H1 (cell line): ENCODE measurements around the gene OSBPL5. TPM values are rescaled to one million over a fixed set of nuclear protein-coding genes. Genes with fewer than 3 reads are reported as not detected.

Experiments used
- CTCF ChIA-PET: fragments of 300-600 bp; sonication (Branson Sonifier 250); formaldehyde crosslinking; loops from one replicate; lab custom pipeline; 2021; ENCODE audit not compliant: partially characterized antibody; lab: Charles Lee
- POLR2A ChIA-PET: fragments of 300-600 bp; sonication (Branson Sonifier 250); formaldehyde crosslinking; loops from one replicate; lab custom pipeline; 2021; ENCODE audit warnings: inconsistent platforms; ENCODE audit not compliant: partially characterized antibody; lab: Charles Lee
- DNase-seq, 2 experiments: peaks; one replicate each; pipeline versions ENCODE4 v3.0.0 to v3.0.0-alpha.2; 2010 to 2022; ENCODE audit warnings: low spot score in 2 of 2, low read depth in 1 of 2, mixed read lengths in 1 of 2
- FAIRE-seq: peaks from 2 replicates; lab custom pipeline; 2011; peaks lifted over from hg19 to GRCh38; lab: Jason Lieb, UNC
- H2AFZ ChIP-seq: 2 replicates; pipeline ENCODE4 v1.8.1; 2012; ENCODE audit warnings: low read length, inconsistent platforms
- H2AK5ac ChIP-seq: 2 replicates; pipeline ENCODE4 v1.6.1; 2013; ENCODE audit warnings: low read depth, low read length
- H2BK120ac ChIP-seq: replicated peaks from 2 replicates; pipeline ENCODE3; 2013; ENCODE audit warnings: low read depth, low read length, inconsistent platforms
- H2BK12ac ChIP-seq: 2 replicates; pipeline ENCODE4 v1.6.1; 2013; ENCODE audit warnings: low read depth, low read length
- H2BK15ac ChIP-seq: 2 replicates; pipeline ENCODE4 v1.6.1; 2013; ENCODE audit warnings: low read length
- H2BK20ac ChIP-seq: 2 replicates; pipeline ENCODE4 v1.6.1; 2013; ENCODE audit warnings: low read length
- H2BK5ac ChIP-seq: 2 replicates; pipeline ENCODE4 v1.6.1; 2013; ENCODE audit warnings: low read depth, low read length
- H3K14ac ChIP-seq: 2 replicates; pipeline ENCODE4 v1.6.1; 2013; ENCODE audit warnings: inconsistent platforms; ENCODE audit not compliant: insufficient read length
- H3K18ac ChIP-seq: 2 replicates; pipeline ENCODE4 v1.6.1; 2013; ENCODE audit warnings: low read length; ENCODE audit errors: extremely low read depth
- H3K23ac ChIP-seq: 2 replicates; pipeline ENCODE4 v1.6.1; 2013; ENCODE audit warnings: inconsistent platforms; ENCODE audit not compliant: insufficient read length
- H3K23me2 ChIP-seq: 2 replicates; pipeline ENCODE4 v1.6.1; 2013; ENCODE audit warnings: low read depth, low read length
- H3K27ac ChIP-seq: 2 replicates; pipeline ENCODE4 v1.6.1; 2011; ENCODE audit warnings: low read depth, low read length, inconsistent platforms
- H3K27me3 ChIP-seq, 4 experiments: replicated peaks in 1 of 4; 1 replicate in 1 of 4; 2 replicates in 3 of 4; pipeline versions ENCODE4 v1.6.1 to v1.8.1; 2011 to 2013; ENCODE audit warnings: low read length in 3 of 4, mild to moderate bottlenecking in 3 of 4, inconsistent platforms in 2 of 4, mixed read lengths in 2 of 4, moderate library complexity in 1 of 4; ENCODE audit not compliant: control insufficient read depth in 3 of 4, insufficient read depth in 3 of 4; ENCODE audit errors: extremely low read depth in 1 of 4
- H3K36me3 ChIP-seq, 4 experiments: 2 replicates each; pipeline versions ENCODE4 v1.6.1 to v1.8.1; 2011 to 2013; ENCODE audit warnings: mild to moderate bottlenecking in 4 of 4, low read length in 3 of 4, moderate library complexity in 2 of 4, control low read depth in 1 of 4, inconsistent platforms in 1 of 4; ENCODE audit not compliant: insufficient read depth in 4 of 4, control insufficient read depth in 2 of 4
- H3K4ac ChIP-seq: replicated peaks from 2 replicates; pipeline ENCODE3; 2013; ENCODE audit warnings: low read length, low read depth, mixed read lengths, inconsistent platforms; ENCODE audit not compliant: insufficient read length
- H3K4me1 ChIP-seq, 4 experiments: replicated peaks in 1 of 4; 1 replicate in 1 of 4; 2 replicates in 3 of 4; pipeline versions ENCODE4 v1.6.1 to v1.8.1; 2011 to 2013; ENCODE audit warnings: low read length in 3 of 4, inconsistent platforms in 2 of 4, mixed read lengths in 1 of 4; ENCODE audit not compliant: insufficient read depth in 4 of 4, control insufficient read depth in 3 of 4
- H3K4me2 ChIP-seq, 2 experiments: 2 replicates each; pipeline versions ENCODE4 v1.6.1 to v1.8.1; 2011 to 2013; ENCODE audit warnings: low read depth in 2 of 2, low read length in 2 of 2, control low read depth in 1 of 2, inconsistent platforms in 1 of 2, mild to moderate bottlenecking in 1 of 2; ENCODE audit not compliant: insufficient read depth in 1 of 2
- H3K4me3 ChIP-seq, 4 experiments: fragments of 200-600, 300-600 bp in 1 of 4; sonication (generic), shearing (Covaris generic), sonication (Bioruptor Twin) in 1 of 4; 2 replicates each; pipeline versions ENCODE4 v1.5.1 to v1.8.1; 2011 to 2016; ENCODE audit warnings: low read length in 4 of 4, low read depth in 3 of 4, control low read depth in 2 of 4, inconsistent platforms in 2 of 4, mild to moderate bottlenecking in 2 of 4, mixed read lengths in 1 of 4, moderate library complexity in 1 of 4; ENCODE audit not compliant: insufficient read depth in 2 of 4; ENCODE audit errors: extremely low read depth in 1 of 4
- H3K56ac ChIP-seq: replicated peaks from 2 replicates; pipeline ENCODE3; 2013; ENCODE audit warnings: low read depth, mild to moderate bottlenecking, mixed read lengths, low read length, inconsistent platforms; ENCODE audit not compliant: insufficient read length
- H3K79me1 ChIP-seq: 2 replicates; pipeline ENCODE4 v1.6.1; 2013; ENCODE audit warnings: low read depth, low read length, control low read depth
- H3K79me2 ChIP-seq, 2 experiments: 2 replicates each; pipeline versions ENCODE4 v1.6.1 to v1.8.1; 2012 to 2013; ENCODE audit warnings: low read length in 2 of 2, mild to moderate bottlenecking in 2 of 2, inconsistent platforms in 1 of 2; ENCODE audit not compliant: insufficient read depth in 2 of 2, control insufficient read depth in 1 of 2
- H3K9ac ChIP-seq, 4 experiments: replicated peaks in 1 of 4; 1 replicate in 1 of 4; 2 replicates in 3 of 4; pipeline versions ENCODE4 v1.6.1 to v1.8.1; 2011 to 2013; ENCODE audit warnings: low read depth in 3 of 4, low read length in 3 of 4, control low read depth in 2 of 4, mild to moderate bottlenecking in 2 of 4, moderate library complexity in 2 of 4, inconsistent platforms in 1 of 4; ENCODE audit errors: extremely low read depth in 1 of 4
- H3K9me3 ChIP-seq, 2 experiments: 2 replicates each; pipeline versions ENCODE4 v1.6.1 to v1.8.1; 2012 to 2013; ENCODE audit warnings: mild to moderate bottlenecking in 2 of 2, moderate library complexity in 2 of 2, control low read depth in 1 of 2, inconsistent platforms in 1 of 2, low read depth in 1 of 2, low read length in 1 of 2, mixed read lengths in 1 of 2; ENCODE audit not compliant: insufficient read depth in 2 of 2
- H4K20me1 ChIP-seq, 2 experiments: replicated peaks in 1 of 2; 2 replicates each; pipeline versions ENCODE3 to v1.8.1; 2011 to 2013; ENCODE audit warnings: inconsistent platforms in 2 of 2, low read length in 2 of 2, mild to moderate bottlenecking in 1 of 2; ENCODE audit not compliant: insufficient read depth in 2 of 2, control insufficient read depth in 1 of 2
- H4K5ac ChIP-seq: 2 replicates; pipeline ENCODE4 v1.6.1; 2013; ENCODE audit warnings: low read length, low read depth, mixed read lengths, inconsistent platforms; ENCODE audit not compliant: insufficient read length
- H4K8ac ChIP-seq: 2 replicates; pipeline ENCODE4 v1.8.0; 2013; ENCODE audit warnings: mild to moderate bottlenecking, moderate library complexity, low read length, inconsistent platforms; ENCODE audit not compliant: insufficient read depth; ENCODE audit errors: extremely low read depth
- H4K91ac ChIP-seq: replicated peaks from 2 replicates; pipeline ENCODE3; 2013; ENCODE audit warnings: low read length, mixed read lengths, inconsistent platforms; ENCODE audit not compliant: insufficient read length
- BCL11A ChIP-seq, 2 experiments: IDR thresholded peaks; one replicate each; pipeline ENCODE4 v1.6.1; 2011; ENCODE audit warnings: low read depth in 2 of 2, low read length in 2 of 2, mild to moderate bottlenecking in 2 of 2
- CREB1 ChIP-seq: IDR thresholded peaks from 2 replicates; pipeline ENCODE4 v1.6.1; 2012; ENCODE audit warnings: inconsistent platforms
- EGR1 ChIP-seq: IDR thresholded peaks from 2 replicates; pipeline ENCODE4 v1.6.1; 2011; ENCODE audit warnings: low read depth, low read length, borderline replicate concordance
- JUND ChIP-seq: IDR thresholded peaks from 2 replicates; pipeline ENCODE4 v1.6.1; 2011; ENCODE audit warnings: mild to moderate bottlenecking, improper control_type of control experiment, low read length
- RFX5 ChIP-seq: IDR thresholded peaks from 2 replicates; pipeline ENCODE4 v1.6.1; 2011; ENCODE audit warnings: low read depth, low read length, improper control_type of control experiment, borderline replicate concordance
- RNF2 ChIP-seq: fragments of 200-900, 300-1000 bp; sonication (generic); IDR thresholded peaks from 2 replicates; pipeline ENCODE4 v1.7.1; 2016; ENCODE audit warnings: borderline replicate concordance, low read depth, mild to moderate bottlenecking, antibody characterized with exemption, low read length; ENCODE audit not compliant: poor library complexity, severe bottlenecking; ENCODE audit errors: missing control alignments
- SIRT6 ChIP-seq: IDR thresholded peaks from one replicate; pipeline ENCODE4 v1.7.1; 2012; ENCODE audit warnings: low read length, inconsistent platforms
- SIX5 ChIP-seq: IDR thresholded peaks from 2 replicates; pipeline ENCODE4 v1.6.1; 2011; ENCODE audit warnings: mild to moderate bottlenecking, low read depth, low read length
- SUZ12 ChIP-seq: fragments of 200-600 bp; sonication (generic); IDR thresholded peaks from 2 replicates; pipeline ENCODE4 v1.6.1; 2012; ENCODE audit warnings: mild to moderate bottlenecking, inconsistent platforms, low read length, moderate library complexity, mixed read lengths
- TCF12 ChIP-seq: IDR thresholded peaks from 2 replicates; pipeline ENCODE4 v1.6.1; 2011; ENCODE audit warnings: low read depth, mild to moderate bottlenecking, low read length
- WGBS, 2 experiments: shearing (Covaris generic) in 1 of 2; methylation state at CpG; one replicate each; pipeline versions ENCODE4 v1.1.6 to v1.1.7; 2013 to 2015; ENCODE audit warnings: low lambda C conversion rate in 2 of 2, mixed read lengths in 2 of 2, inconsistent platforms in 1 of 2, low coverage in 1 of 2, missing lambda C conversion rate in 1 of 2; ENCODE audit not compliant: insufficient replicate concordance in 2 of 2, insufficient coverage in 1 of 2, insufficient read length in 1 of 2; ENCODE audit errors: extremely low coverage in 1 of 2, missing lambda C conversion rate in 1 of 2; 5-methylcytosine and 5-hydroxymethylcytosine counted together
- polyA plus RNA-seq, 7 experiments: library from polyadenylated mRNA; depleted of rRNA in 3 of 7; stranded (reverse) in 5 of 7; unstranded in 2 of 7; fragments of >200 nt in 5 of 7; fragments of 200-250 nt in 2 of 7; gene quantifications; 1 replicate in 5 of 7; 2 replicates in 1 of 7; 4 replicates in 1 of 7; pipeline versions ENCODE4 v1.2.1 to v1.2.3, GENCODE V29; 2011 to 2013; ENCODE audit warnings: missing spikeins in 2 of 7, mixed read lengths in 2 of 7
- total RNA-seq: library from RNA; stranded (reverse); fragmentation: NEBNext Ultra II Directional; extraction: Animal tissue kit (Norgen Biotek cat#: 25700); gene quantifications from 2 replicates; pipeline ENCODE4 v1.2.1, GENCODE V29; 2021
- TF ChIP-seq, protein P1 (sequence below): IDR thresholded peaks from 2 replicates; pipeline ENCODE4 v1.6.1; 2012; ENCODE audit warnings: inconsistent platforms

Gene OSBPL5
- total and polyA plus RNA-seq, 2 of the 8 experiments (the other 6 are each of a cell fraction or from before 2014, with no cell fraction given), result 3.4 to 9.9 TPM

DNA sequence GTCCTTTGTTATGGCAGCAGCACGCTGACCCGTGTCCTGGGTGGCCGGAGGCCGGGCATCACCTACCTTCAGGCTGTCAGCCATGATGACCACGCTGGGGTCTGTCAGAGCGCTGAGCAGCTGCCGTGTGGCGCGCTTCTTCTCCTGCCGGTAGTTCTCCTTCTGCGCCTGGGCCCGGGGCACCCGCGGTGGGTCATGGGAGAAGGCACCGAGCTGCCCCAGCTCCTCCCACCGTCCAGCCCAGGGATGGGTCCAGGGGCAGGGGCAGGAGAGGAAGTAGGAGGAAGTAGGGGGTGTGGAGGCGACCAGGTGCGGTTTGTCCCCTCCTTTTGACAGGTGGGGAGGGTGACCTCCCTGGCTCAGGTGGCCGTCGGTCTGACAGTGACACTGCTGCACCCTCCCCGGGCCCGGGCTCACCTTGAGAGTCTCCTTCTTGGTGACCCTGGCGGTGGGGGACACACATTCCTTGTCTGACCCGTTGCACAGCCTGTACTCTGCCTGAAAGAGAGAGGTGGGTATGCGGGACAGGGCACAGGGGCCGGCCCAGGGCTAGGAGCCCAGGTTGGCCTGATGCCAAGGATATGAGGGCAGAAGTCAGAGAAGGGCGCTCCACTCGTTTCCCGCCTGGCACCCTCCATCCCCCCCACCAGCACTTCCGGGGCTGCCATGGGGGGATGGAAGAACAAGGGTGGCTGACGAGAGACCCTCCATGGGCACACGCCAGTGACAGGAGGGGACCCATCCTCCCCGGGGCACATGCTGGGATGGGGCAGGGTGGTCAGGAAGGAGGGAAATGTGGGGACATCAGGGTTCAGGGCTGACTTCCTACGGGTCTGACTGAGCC is 43.0 kb downstream of the OSBPL5 start:
- H3K4ac ChIP-seq, result no peak overlapping the region
- H4K91ac ChIP-seq, result no peak overlapping the region
- no peak overlapping the region for H2BK20ac ChIP-seq
- no peak overlapping the region for H2AK5ac ChIP-seq
- CTCF ChIA-PET, result interaction anchor here (0.8 kb wide), 1 partner anchor 12 kb away, joined by 3 read pairs; no protein-coding TSS in a partner anchor
- H3K79me2 ChIP-seq, result no peaks in the 10 kb centered on the region
- H3K27me3 ChIP-seq, result no peaks in the 10 kb centered on the region
- no peak overlapping the region for H3K4me3 ChIP-seq
- no peaks in the 10 kb centered on the region; a peak in 1 of 7 replicates for H3K4me1 ChIP-seq
- DNase-seq (no peak), FAIRE-seq (no peak)
- H4K20me1 ChIP-seq, result no peaks in the 10 kb centered on the region
- no peak overlapping the region for H3K56ac ChIP-seq
- H3K27ac ChIP-seq, result no peak overlapping the region
- H3K14ac ChIP-seq, result no peak overlapping the region
- H3K18ac ChIP-seq, result no peak overlapping the region
- H3K9me3 ChIP-seq, result peaks cover 0 to 6% of the 10 kb centered on the region in 2 experiments; a peak in 2 of 4 replicates
- H3K79me1 ChIP-seq, result no peaks in the 10 kb centered on the region
- no peak overlapping the region for H3K9ac ChIP-seq
- no peak overlapping the region for H4K5ac ChIP-seq
- H4K8ac ChIP-seq, result no peak overlapping the region; the same call in 1 of the 2 replicates
- no peak overlapping the region for H3K4me2 ChIP-seq
- H3K36me3 ChIP-seq, result no peaks in the 10 kb centered on the region; a peak in 1 of 8 replicates
- no peak overlapping the region for H2BK12ac ChIP-seq
- TF ChIP-seq, protein P1, sequence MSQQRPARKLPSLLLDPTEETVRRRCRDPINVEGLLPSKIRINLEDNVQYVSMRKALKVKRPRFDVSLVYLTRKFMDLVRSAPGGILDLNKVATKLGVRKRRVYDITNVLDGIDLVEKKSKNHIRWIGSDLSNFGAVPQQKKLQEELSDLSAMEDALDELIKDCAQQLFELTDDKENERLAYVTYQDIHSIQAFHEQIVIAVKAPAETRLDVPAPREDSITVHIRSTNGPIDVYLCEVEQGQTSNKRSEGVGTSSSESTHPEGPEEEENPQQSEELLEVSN, result no peak
- TF ChIP-seq SIRT6 (no peak), TCF12 (no peak), BCL11A (IDR thresholded peaks at IDR 0.05; ENCODE audit: low read depth in 2 of 2, low read length in 2 of 2) (no peak), CREB1 (no peak), SUZ12 (no peak), EGR1 (no peak), JUND (no peak), SIX5 (no peak), RFX5 (no peak), RNF2 (no peak)
- H3K23me2 ChIP-seq, result no peaks in the 10 kb centered on the region
- 93% methylated on average over 30 of the region's 34 CpGs; no CpG with 5 or more reads in 1 of the 2 experiments for WGBS, 2 experiments
- POLR2A ChIA-PET, result no interaction called here
- H2AFZ ChIP-seq, result no peak overlapping the region
- no peak overlapping the region for H2BK5ac ChIP-seq
- H3K23ac ChIP-seq, result no peak overlapping the region
- no peak overlapping the region for H2BK15ac ChIP-seq
- no peak overlapping the region for H2BK120ac ChIP-seq
